ENCODE results near the gene MEX3B. TPM values are rescaled to one million over a fixed set of nuclear protein-coding genes. Genes with fewer than 3 reads are reported as not detected.
"Not testable (repeated sequence)": the region's sequence is repeated elsewhere in the genome, so short reads cannot be mapped to it uniquely, and the experiment has no call there.

MEX3B gene
- total RNA-seq, 6 experiments from 2014 or later: 0.39 to 1.7 (median 0.84) TPM

DNA sequence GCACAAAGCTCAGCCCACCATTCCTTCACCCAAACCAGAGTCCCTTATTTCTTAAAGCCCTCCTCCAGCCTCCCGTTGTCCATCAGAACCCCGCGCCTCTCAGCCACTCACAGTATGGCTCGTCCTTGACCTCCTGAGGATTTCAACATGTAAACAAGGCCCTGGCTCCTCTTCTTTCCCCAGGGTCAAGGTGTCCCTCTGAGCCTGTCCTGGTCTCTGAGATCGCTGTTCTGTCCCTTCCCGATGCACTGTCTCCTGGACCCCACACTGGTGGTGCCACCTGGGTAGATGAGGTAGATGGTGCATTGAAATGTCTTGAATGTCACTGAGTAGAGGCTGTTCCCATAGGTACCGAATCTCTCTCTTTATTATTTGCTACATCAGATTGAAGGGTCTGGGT lies 32.9 kb downstream of the MEX3B start:
- no peaks in the 10 kb centered on the region for H3K9me3 ChIP-seq
- DNase-seq (no peak), ATAC-seq (no peak)
- H3K4me3 ChIP-seq: no peak overlapping the region
- no peaks in the 10 kb centered on the region for H3K27me3 ChIP-seq
- 73% methylated on average over 7 of the region's 7 CpGs for WGBS (ENCODE audit: insufficient coverage, low coverage, low lambda C conversion rate, missing lambda C conversion rate)
- no peaks in the 10 kb centered on the region for H3K4me1 ChIP-seq
- no peaks in the 10 kb centered on the region for H3K36me3 ChIP-seq
- intact Hi-C loops (cut with DNase I): no loop called here
- no peak for TF ChIP-seq POLR2A (IDR thresholded peaks at IDR 0.05)
- TF ChIP-seq, protein P1, sequence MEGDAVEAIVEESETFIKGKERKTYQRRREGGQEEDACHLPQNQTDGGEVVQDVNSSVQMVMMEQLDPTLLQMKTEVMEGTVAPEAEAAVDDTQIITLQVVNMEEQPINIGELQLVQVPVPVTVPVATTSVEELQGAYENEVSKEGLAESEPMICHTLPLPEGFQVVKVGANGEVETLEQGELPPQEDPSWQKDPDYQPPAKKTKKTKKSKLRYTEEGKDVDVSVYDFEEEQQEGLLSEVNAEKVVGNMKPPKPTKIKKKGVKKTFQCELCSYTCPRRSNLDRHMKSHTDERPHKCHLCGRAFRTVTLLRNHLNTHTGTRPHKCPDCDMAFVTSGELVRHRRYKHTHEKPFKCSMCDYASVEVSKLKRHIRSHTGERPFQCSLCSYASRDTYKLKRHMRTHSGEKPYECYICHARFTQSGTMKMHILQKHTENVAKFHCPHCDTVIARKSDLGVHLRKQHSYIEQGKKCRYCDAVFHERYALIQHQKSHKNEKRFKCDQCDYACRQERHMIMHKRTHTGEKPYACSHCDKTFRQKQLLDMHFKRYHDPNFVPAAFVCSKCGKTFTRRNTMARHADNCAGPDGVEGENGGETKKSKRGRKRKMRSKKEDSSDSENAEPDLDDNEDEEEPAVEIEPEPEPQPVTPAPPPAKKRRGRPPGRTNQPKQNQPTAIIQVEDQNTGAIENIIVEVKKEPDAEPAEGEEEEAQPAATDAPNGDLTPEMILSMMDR (IDR thresholded peaks at IDR 0.05): no peak
- H3K27ac ChIP-seq: no peak overlapping the region

DNA sequence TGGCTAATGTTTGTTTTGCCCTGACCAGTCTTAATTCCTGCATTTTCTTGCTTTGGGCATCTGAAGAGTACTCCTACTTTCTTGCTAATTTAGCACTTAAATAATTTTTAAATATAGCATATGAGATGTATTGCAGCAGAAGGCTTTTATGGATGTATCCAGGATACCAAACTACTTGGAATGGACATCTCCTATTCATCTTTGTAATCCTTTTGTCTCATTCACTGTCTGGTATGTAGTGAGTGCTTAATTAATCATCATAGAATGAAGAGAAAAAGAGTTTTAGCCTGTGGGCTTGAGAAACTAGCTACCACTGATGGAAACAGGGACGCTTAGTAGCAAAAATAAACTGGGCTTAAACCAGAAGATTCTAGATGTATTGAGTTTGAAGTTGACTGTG lies 40.6 kb downstream of the MEX3B start:
- TF ChIP-seq, protein P1 (IDR thresholded peaks at IDR 0.05): no peak
- no peak for TF ChIP-seq POLR2A (IDR thresholded peaks at IDR 0.05)
- no peak for DNase-seq
- Histone ChIP-seq H3K9me3 (no peaks in the 10 kb centered on the region), H3K27me3 (no peaks in the 10 kb centered on the region), H3K4me1 (no peaks in the 10 kb centered on the region), H3K27ac (no peak overlapping the region), H3K36me3 (no peaks in the 10 kb centered on the region), H3K4me3 (no peak overlapping the region)
- intact Hi-C loops (cut with DNase I): no loop called here
- no peak for ATAC-seq
- WGBS (ENCODE audit: insufficient coverage, low coverage, low lambda C conversion rate, missing lambda C conversion rate): 50% methylated on average over 1 of the region's 1 CpG

DNA sequence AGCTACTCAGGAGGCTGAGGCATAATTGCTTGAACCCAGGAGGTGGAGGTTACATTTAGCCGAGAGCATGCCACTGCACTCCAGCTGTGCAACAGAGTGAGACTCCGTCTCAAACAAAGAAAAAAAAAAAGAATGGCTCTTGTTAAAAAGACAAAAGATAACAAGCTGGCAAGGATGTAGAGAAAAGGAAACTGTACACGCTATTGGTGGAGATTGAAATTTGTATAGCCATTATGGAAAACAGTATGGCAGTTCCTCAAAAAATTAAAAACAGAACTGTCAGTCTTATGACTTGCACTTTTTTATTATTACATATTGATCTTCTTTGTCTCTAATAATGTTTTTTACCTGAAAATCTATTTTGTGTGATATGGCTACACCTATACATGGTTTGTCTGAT lies 41.9 kb downstream of the MEX3B start:
- no peak for ATAC-seq
- TF ChIP-seq, protein P1 (IDR thresholded peaks at IDR 0.05): no peak
- no peak for TF ChIP-seq POLR2A (IDR thresholded peaks at IDR 0.05)
- H3K4me1 ChIP-seq: no peaks in the 10 kb centered on the region
- WGBS (ENCODE audit: insufficient coverage, low coverage, low lambda C conversion rate, missing lambda C conversion rate): 54% methylated on average over 3 of the region's 3 CpGs
- no peaks in the 10 kb centered on the region for H3K36me3 ChIP-seq
- DNase-seq: no peak
- no peak overlapping the region for H3K27ac ChIP-seq
- H3K27me3 ChIP-seq: no peaks in the 10 kb centered on the region
- intact Hi-C loops (cut with DNase I): no loop called here
- no peaks in the 10 kb centered on the region for H3K9me3 ChIP-seq
- H3K4me3 ChIP-seq: no peak overlapping the region

DNA sequence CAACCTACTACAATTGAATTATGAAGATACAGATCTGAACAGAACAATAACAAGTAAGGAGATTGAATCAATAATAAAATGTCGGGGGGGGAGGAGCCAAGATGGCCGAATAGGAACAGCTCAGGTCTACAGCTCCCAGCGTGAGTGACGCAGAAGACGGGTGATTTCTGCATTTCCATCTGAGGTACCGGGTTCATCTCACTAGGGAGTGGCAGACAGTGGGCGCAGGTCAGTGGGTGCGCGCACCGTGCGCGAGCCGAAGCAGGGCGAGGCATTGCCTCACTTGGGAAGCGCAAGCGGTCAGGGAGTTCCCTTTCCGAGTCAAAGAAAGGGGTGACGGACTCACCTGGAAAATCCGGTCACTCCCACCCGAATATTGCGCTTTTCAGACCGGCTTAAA lies 50.7 kb downstream of the MEX3B start:
- intact Hi-C loops (cut with DNase I); H3K27me3 ChIP-seq; H3K27ac ChIP-seq; H3K4me1 ChIP-seq; H3K36me3 ChIP-seq; ATAC-seq; H3K9me3 ChIP-seq; DNase-seq: not testable (repeated sequence)
- 53% methylated on average over 2 of the region's 22 CpGs for WGBS (ENCODE audit: insufficient coverage, low coverage, low lambda C conversion rate, missing lambda C conversion rate)
- peak overlapping the region in 1 of 3 donors; percentile 50 for H3K4me3 ChIP-seq

DNA sequence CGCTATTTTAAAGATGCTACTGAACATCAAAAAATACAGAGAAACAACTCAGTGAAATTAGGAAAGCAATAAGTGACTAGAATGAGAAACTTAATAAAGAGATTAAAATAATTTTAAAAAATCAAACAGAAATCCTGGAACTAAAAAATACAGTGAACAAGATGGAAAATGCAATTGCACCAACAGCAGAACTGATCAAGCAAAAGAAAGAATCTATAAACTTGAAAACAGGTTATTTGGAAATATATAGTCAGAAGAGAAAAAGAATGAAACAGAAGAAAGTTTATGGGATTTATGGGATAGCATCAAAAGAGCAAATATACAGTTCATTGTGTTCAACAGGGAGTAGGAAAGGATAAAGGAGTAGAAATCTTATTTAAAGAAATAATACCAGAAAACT lies 53.3 kb downstream of the MEX3B start:
- no peak for DNase-seq
- TF ChIP-seq, protein P1 (IDR thresholded peaks at IDR 0.05): no peak
- no peak for TF ChIP-seq POLR2A (IDR thresholded peaks at IDR 0.05)
- no peak overlapping the region for H3K27ac ChIP-seq
- H3K36me3 ChIP-seq: no peaks in the 10 kb centered on the region
- no peak overlapping the region for H3K4me3 ChIP-seq
- H3K27me3 ChIP-seq: peaks cover 0 to 4% of the 10 kb centered on the region in 2 donors
- 77% methylated on average over 1 of the region's 1 CpG for WGBS (ENCODE audit: insufficient coverage, low coverage, low lambda C conversion rate, missing lambda C conversion rate)
- intact Hi-C loops (cut with DNase I): no loop called here
- no peaks in the 10 kb centered on the region for H3K4me1 ChIP-seq
- H3K9me3 ChIP-seq: no peaks in the 10 kb centered on the region
- ATAC-seq: no peak

Other genes starting within 250 kb of the MEX3B start
- 10 to 100 TPM in 2 of 6 experiments, 1 to 10 TPM in 4; 4.6 to 12.9 (median 9.4) TPM for gene EFL1, start 216.7 kb upstream of the MEX3B start, total RNA-seq
- 1 to 10 TPM in 1 of 6 experiments, under 1 TPM in 4, not detected in 1; 0.06 to 1.1 (median 0.26) TPM for gene SAXO2, start 216.8 kb upstream of the MEX3B start, total RNA-seq